OCI-LY3 (cell line): ENCODE results near the gene ANKS1B.

Source experiments
- H2AFZ ChIP-seq: fragments of 200-600, 300-600 bp; shearing (Covaris generic); 2 replicates; pipeline ENCODE4 v1.6.0; 2014; ENCODE audit warnings: antibody characterized with exemption, low read depth, low read length
- H3K27ac ChIP-seq: fragments of 200-600, 300-600 bp; sonication (generic); 2 replicates; pipeline ENCODE4 v1.5.1; 2014; ENCODE audit warnings: mild to moderate bottlenecking, low read length, moderate library complexity, mixed read lengths
- H3K27me3 ChIP-seq: fragments of 200-600, 300-600 bp; sonication (generic); 2 replicates; pipeline ENCODE4 v1.6.1; 2014; ENCODE audit warnings: low read depth, low read length, mixed read lengths
- H3K36me3 ChIP-seq: fragments of 200-600, 300-600 bp; sonication (generic); replicated peaks from 2 replicates; pipeline ENCODE3; 2014; ENCODE audit warnings: low read depth, low read length, mixed read lengths
- H3K4me1 ChIP-seq: fragments of 300-600, 200-600 bp; sonication (generic); 2 replicates; pipeline ENCODE4 v1.6.1; 2014; ENCODE audit warnings: low read length, mixed read lengths
- H3K4me2 ChIP-seq: fragments of 200-600, 300-600 bp; sonication (generic); 2 replicates; pipeline ENCODE4 v1.6.1; 2014; ENCODE audit warnings: low read length, mixed read lengths
- H3K4me3 ChIP-seq: fragments of 300-600, 200-600 bp; sonication (generic); 2 replicates; pipeline ENCODE4 v1.5.1; 2014; ENCODE audit warnings: antibody characterized with exemption, mild to moderate bottlenecking, low read length, moderate library complexity
- H3K79me2 ChIP-seq: fragments of 300-600, 200-600 bp; shearing (Covaris generic); 2 replicates; pipeline ENCODE4 v1.6.1; 2014; ENCODE audit warnings: mild to moderate bottlenecking, low read length, mixed read lengths
- H3K9ac ChIP-seq: fragments of 300-600, 200-600 bp; shearing (Covaris generic); 2 replicates; pipeline ENCODE4 v1.6.0; 2014; ENCODE audit warnings: mild to moderate bottlenecking, low read length, moderate library complexity
- H3K9me3 ChIP-seq: fragments of 200-600, 300-600 bp; shearing (Covaris generic); 2 replicates; pipeline ENCODE4 v1.6.1; 2014; ENCODE audit warnings: low read length, mixed read lengths; ENCODE audit not compliant: insufficient read depth
- H4K20me1 ChIP-seq: fragments of 200-600, 300-600 bp; sonication (generic); 2 replicates; pipeline ENCODE4 v1.6.1; 2016; ENCODE audit warnings: low read length, mixed read lengths; ENCODE audit not compliant: insufficient read depth
- EZH2phosphoT487 ChIP-seq: fragments of 200-600 bp; shearing (Covaris generic); IDR thresholded peaks from 2 replicates; pipeline ENCODE4 v1.6.1; 2018; ENCODE audit warnings: antibody characterized with exemption, mixed run types, low read depth
- TF ChIP-seq, protein P1 (sequence below): fragments of 200-600, 300-600 bp; sonication (generic); IDR thresholded peaks from 2 replicates; pipeline ENCODE4 v1.5.1; 2014; ENCODE audit warnings: antibody characterized with exemption, low read length, low read depth

ANKS1B gene

GRCh38 chr12:99954724-99955123 lies 30.0 kb downstream of the ANKS1B start:
- Histone ChIP-seq H3K27ac (no peak overlapping the region), H3K4me1 (no peaks in the 10 kb centered on the region), H3K4me3 (no peak overlapping the region), H3K9me3 (no peaks in the 10 kb centered on the region), H3K4me2 (no peak overlapping the region), H3K79me2 (no peaks in the 10 kb centered on the region), H2AFZ (no peak overlapping the region), H4K20me1 (no peaks in the 10 kb centered on the region), H3K36me3 (no peaks in the 10 kb centered on the region), H3K9ac (no peak overlapping the region), H3K27me3 (peaks cover 17% of the 10 kb centered on the region; the same call in 1 of the 2 replicates)
- TF ChIP-seq, protein P1, sequence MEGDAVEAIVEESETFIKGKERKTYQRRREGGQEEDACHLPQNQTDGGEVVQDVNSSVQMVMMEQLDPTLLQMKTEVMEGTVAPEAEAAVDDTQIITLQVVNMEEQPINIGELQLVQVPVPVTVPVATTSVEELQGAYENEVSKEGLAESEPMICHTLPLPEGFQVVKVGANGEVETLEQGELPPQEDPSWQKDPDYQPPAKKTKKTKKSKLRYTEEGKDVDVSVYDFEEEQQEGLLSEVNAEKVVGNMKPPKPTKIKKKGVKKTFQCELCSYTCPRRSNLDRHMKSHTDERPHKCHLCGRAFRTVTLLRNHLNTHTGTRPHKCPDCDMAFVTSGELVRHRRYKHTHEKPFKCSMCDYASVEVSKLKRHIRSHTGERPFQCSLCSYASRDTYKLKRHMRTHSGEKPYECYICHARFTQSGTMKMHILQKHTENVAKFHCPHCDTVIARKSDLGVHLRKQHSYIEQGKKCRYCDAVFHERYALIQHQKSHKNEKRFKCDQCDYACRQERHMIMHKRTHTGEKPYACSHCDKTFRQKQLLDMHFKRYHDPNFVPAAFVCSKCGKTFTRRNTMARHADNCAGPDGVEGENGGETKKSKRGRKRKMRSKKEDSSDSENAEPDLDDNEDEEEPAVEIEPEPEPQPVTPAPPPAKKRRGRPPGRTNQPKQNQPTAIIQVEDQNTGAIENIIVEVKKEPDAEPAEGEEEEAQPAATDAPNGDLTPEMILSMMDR: no peak
- TF ChIP-seq EZH2phosphoT487: no peak

- Histone ChIP-seq H3K79me2 (no peaks in the 10 kb centered on the region), H3K4me3 (no peak overlapping the region), H3K4me1 (no peaks in the 10 kb centered on the region), H4K20me1 (no peaks in the 10 kb centered on the region), H3K36me3 (no peaks in the 10 kb centered on the region), H3K27ac (no peak overlapping the region), H3K4me2 (no peak overlapping the region), H2AFZ (no peak overlapping the region), H3K27me3 (peaks cover 8% of the 10 kb centered on the region; the same call in 1 of the 2 replicates), H3K9me3 (no peaks in the 10 kb centered on the region), H3K9ac (no peak overlapping the region)
- TF ChIP-seq EZH2phosphoT487: no peak
- TF ChIP-seq, protein P1: no peak
These were observed 36.4 kb downstream of the ANKS1B start for GRCh38 chr12:99948370-99948769.

GRCh38 chr12:99946131-99946530 lies 38.6 kb downstream of the ANKS1B start:
- TF ChIP-seq, protein P1: no peak
- TF ChIP-seq EZH2phosphoT487: no peak
- no peak overlapping the region for H3K27ac ChIP-seq
- no peaks in the 10 kb centered on the region for H3K79me2 ChIP-seq
- no peaks in the 10 kb centered on the region for H3K36me3 ChIP-seq
- no peaks in the 10 kb centered on the region for H4K20me1 ChIP-seq
- no peaks in the 10 kb centered on the region for H3K4me1 ChIP-seq
- H3K4me3 ChIP-seq: no peak overlapping the region
- no peaks in the 10 kb centered on the region for H3K9me3 ChIP-seq
- H3K27me3 ChIP-seq: 0 out of 2 replicates have a peak, but pooled peaks cover 5% of the 10 kb centered on the region
- H3K4me2 ChIP-seq: no peak overlapping the region
- no peak overlapping the region for H3K9ac ChIP-seq
- no peak overlapping the region for H2AFZ ChIP-seq

- Histone ChIP-seq H3K4me2 (no peak overlapping the region), H3K4me1 (no peaks in the 10 kb centered on the region), H4K20me1 (no peaks in the 10 kb centered on the region), H3K27ac (no peak overlapping the region), H3K36me3 (no peaks in the 10 kb centered on the region), H3K9me3 (no peaks in the 10 kb centered on the region), H3K79me2 (no peaks in the 10 kb centered on the region), H3K9ac (no peak overlapping the region), H3K4me3 (no peak overlapping the region), H3K27me3 (no peaks in the 10 kb centered on the region), H2AFZ (no peak overlapping the region)
- TF ChIP-seq EZH2phosphoT487: no peak
- TF ChIP-seq, protein P1: no peak
These were observed 49.1 kb downstream of the ANKS1B start for GRCh38 chr12:99935608-99936007.
